IMR-90 (cell line): ENCODE results near the gene KIF22. TPM values are rescaled to one million over a fixed set of nuclear protein-coding genes. Genes with fewer than 3 reads are reported as not detected.

Experiments used
- ATAC-seq: fragments of 200-7000 bp; cut with Tn5 transposase; 2 replicates; pipeline ENCODE4 v1.9.1; 2020; ENCODE audit warnings: low read depth, mild to moderate bottlenecking, moderate library complexity
- BruUV-seq: library from RNA; stranded (reverse); fragments of 400-500 nt; replicated peaks from 2 replicates; lab custom pipeline; 2021; lab: Mats Ljungman, UMichigan
- CTCF ChIA-PET: fragments of 300-600 bp; formaldehyde crosslinking; extraction: SDS; loops from one replicate; lab custom pipeline; 2021; ENCODE audit warnings: antibody characterized with exemption; lab: Yijun Ruan, JAX
- POLR2A ChIA-PET: fragments of 300-600 bp; sonication (Branson Sonifier 250); formaldehyde crosslinking; loops from one replicate; lab custom pipeline; 2022; ENCODE audit warnings: antibody characterized with exemption; ENCODE audit not compliant: unreplicated experiment; lab: Charles Lee
- DNase-seq: peaks from one replicate; pipeline ENCODE4 v3.0.0; 2013
- H2AFZ ChIP-seq: replicated peaks from 2 replicates; pipeline ENCODE3; 2013; ENCODE audit warnings: low read length, mild to moderate bottlenecking; ENCODE audit not compliant: poor library complexity
- H2AK5ac ChIP-seq: 2 replicates; pipeline ENCODE4 v1.6.1; 2013; ENCODE audit warnings: low read depth, low read length, inconsistent platforms
- H2AK9ac ChIP-seq: replicated peaks from 2 replicates; pipeline ENCODE3; 2013; ENCODE audit warnings: mild to moderate bottlenecking, low read depth, low read length, moderate library complexity; ENCODE audit not compliant: poor library complexity
- H2BK120ac ChIP-seq: 2 replicates; pipeline ENCODE4 v1.6.1; 2013; ENCODE audit warnings: low read depth, low read length, inconsistent platforms
- H2BK15ac ChIP-seq: 3 replicates; pipeline ENCODE4 v1.6.1; 2013; ENCODE audit warnings: low read depth, low read length, inconsistent platforms
- H2BK20ac ChIP-seq: 2 replicates; pipeline ENCODE4 v1.6.1; 2013; ENCODE audit warnings: low read depth, mild to moderate bottlenecking, inconsistent platforms, low read length, moderate library complexity
- H2BK5ac ChIP-seq: 2 replicates; pipeline ENCODE4 v1.6.1; 2013; ENCODE audit warnings: mild to moderate bottlenecking, low read depth, low read length, inconsistent platforms; ENCODE audit not compliant: poor library complexity, severe bottlenecking
- H3K14ac ChIP-seq: replicated peaks from 2 replicates; pipeline ENCODE4 v1.6.1; 2013; ENCODE audit warnings: low read depth, low read length, inconsistent platforms
- H3K18ac ChIP-seq: 2 replicates; pipeline ENCODE4 v1.6.1; 2013; ENCODE audit warnings: low read depth, low read length, control low read depth
- H3K23ac ChIP-seq: 2 replicates; pipeline ENCODE4 v1.6.1; 2013; ENCODE audit warnings: low read depth, low read length, inconsistent platforms
- H3K27ac ChIP-seq: 2 replicates; pipeline ENCODE4 v1.5.1; 2013; ENCODE audit warnings: mild to moderate bottlenecking, control low read depth, low read length; ENCODE audit not compliant: insufficient read depth
- H3K27me3 ChIP-seq: 2 replicates; pipeline ENCODE4 v1.6.1; 2013; ENCODE audit warnings: low read length; ENCODE audit not compliant: control insufficient read depth, insufficient read depth
- H3K36me3 ChIP-seq: 2 replicates; pipeline ENCODE4 v1.6.1; 2013; ENCODE audit warnings: low read length, mixed read lengths; ENCODE audit not compliant: control insufficient read depth, insufficient read depth
- H3K4ac ChIP-seq: 2 replicates; pipeline ENCODE4 v1.6.1; 2013; ENCODE audit warnings: low read depth, low read length, inconsistent platforms
- H3K4me1 ChIP-seq: 2 replicates; pipeline ENCODE4 v1.6.1; 2013; ENCODE audit warnings: low read length, mixed read lengths; ENCODE audit not compliant: control insufficient read depth, insufficient read depth
- H3K4me2 ChIP-seq: 2 replicates; pipeline ENCODE4 v1.6.1; 2013; ENCODE audit warnings: low read depth, mild to moderate bottlenecking, control low read depth, low read length, moderate library complexity
- H3K4me3 ChIP-seq: 2 replicates; pipeline ENCODE4 v1.5.1; 2013; ENCODE audit warnings: low read depth, mild to moderate bottlenecking, control low read depth, low read length, moderate library complexity; ENCODE audit not compliant: insufficient read depth
- H3K56ac ChIP-seq: 2 replicates; pipeline ENCODE4 v1.6.1; 2013; ENCODE audit warnings: low read length, inconsistent platforms; ENCODE audit not compliant: insufficient read depth; ENCODE audit errors: extremely low read depth
- H3K79me1 ChIP-seq, 2 experiments: 2 replicates each; pipeline ENCODE4 v1.6.1; 2013; ENCODE audit warnings: low read length in 2 of 2, inconsistent platforms in 1 of 2, low read depth in 1 of 2
- H3K9ac ChIP-seq: 2 replicates; pipeline ENCODE4 v1.6.1; 2013; ENCODE audit warnings: low read depth, low read length, control low read depth
- H3K9me1 ChIP-seq: 2 replicates; pipeline ENCODE4 v1.6.1; 2013; ENCODE audit warnings: low read length, inconsistent platforms; ENCODE audit not compliant: insufficient read depth
- H3K9me3 ChIP-seq: 2 replicates; pipeline ENCODE4 v1.6.1; 2013; ENCODE audit warnings: low read length; ENCODE audit not compliant: control insufficient read depth, insufficient read depth
- H4K20me1 ChIP-seq: 2 replicates; pipeline ENCODE4 v1.6.1; 2013; ENCODE audit warnings: low read length, inconsistent platforms; ENCODE audit not compliant: insufficient read depth
- H4K5ac ChIP-seq: 2 replicates; pipeline ENCODE4 v1.6.1; 2013; ENCODE audit warnings: mild to moderate bottlenecking, low read depth, low read length, control low read depth
- H4K8ac ChIP-seq, 2 experiments: 2 replicates each; pipeline ENCODE4 v1.6.1; 2013; ENCODE audit warnings: low read depth in 2 of 2, low read length in 2 of 2, control low read depth in 1 of 2, inconsistent platforms in 1 of 2
- H4K91ac ChIP-seq: 2 replicates; pipeline ENCODE4 v1.6.1; 2013; ENCODE audit warnings: low read depth, low read length, inconsistent platforms; ENCODE audit not compliant: insufficient read depth
- BHLHE40 ChIP-seq: fragments of 150-350 bp; IDR thresholded peaks from 2 replicates; pipeline ENCODE4 v1.6.1; 2016; ENCODE audit warnings: mild to moderate bottlenecking, low read depth, low read length
- CEBPB ChIP-seq: IDR thresholded peaks from 2 replicates; pipeline ENCODE4 v1.6.1; 2012; ENCODE audit warnings: low read depth, low read length, improper control_type of control experiment
- FOS ChIP-seq: fragments of 150-350 bp; IDR thresholded peaks from 2 replicates; pipeline ENCODE4 v1.6.1; 2016; ENCODE audit warnings: low read depth, low read length
- MAZ ChIP-seq: IDR thresholded peaks from 2 replicates; pipeline ENCODE4 v1.6.1; 2012; ENCODE audit warnings: low read depth, mild to moderate bottlenecking, low read length, improper control_type of control experiment, moderate library complexity, borderline replicate concordance
- MXI1 ChIP-seq: IDR thresholded peaks from 2 replicates; pipeline ENCODE4 v1.6.1; 2012; ENCODE audit warnings: low read depth, mild to moderate bottlenecking, low read length, moderate library complexity, borderline replicate concordance
- RFX5 ChIP-seq: IDR thresholded peaks from 2 replicates; pipeline ENCODE4 v1.8.0; 2012; ENCODE audit warnings: low read depth, mild to moderate bottlenecking, low read length, moderate library complexity
- WGBS, 2 experiments: methylation state at CpG; one replicate each; pipeline versions ENCODE4 v1.1.5 to v1.1.7; 2013; ENCODE audit warnings: missing lambda C conversion rate in 2 of 2; ENCODE audit not compliant: insufficient read length in 1 of 2; ENCODE audit errors: extremely low coverage in 2 of 2; 5-methylcytosine and 5-hydroxymethylcytosine counted together
- dilution Hi-C: fragments of 300-500 bp; cut with HindIII; formaldehyde crosslinking; loops from one replicate; pipeline ENCODE4 v1.14.3; 2018; ENCODE audit warnings: low sequenced_read_pairs; ENCODE audit not compliant: unreplicated experiment
- in situ Hi-C: fragments of 300-500 bp; cut with MboI; formaldehyde crosslinking; loops from 3 replicates; pipeline ENCODE4 v1.14.3; 2019; ENCODE audit warnings: low sequenced_read_pairs, inconsistent platforms, mixed read lengths
- intact Hi-C: fragments of 100-400 bp; cut with micrococcal nuclease; formaldehyde crosslinking; loops from 2 replicates; pipeline ENCODE4 v1.10.0; 2022
- polyA plus RNA-seq, 3 experiments: library from polyadenylated mRNA; depleted of rRNA; stranded (reverse); fragments of >200 nt; gene quantifications; 2 replicates each; pipeline ENCODE4 v1.2.3, GENCODE V29; 2012; ENCODE audit warnings: low replicate concordance in 1 of 3
- total RNA-seq: library from RNA; depleted of rRNA; stranded (reverse); fragments of >200 nt; gene quantifications from 2 replicates; pipeline ENCODE4 v1.2.3, GENCODE V29; 2012

The KIF22 gene
- total and polyA plus RNA-seq, 2 of the 4 experiments (the other 2 are of a cell fraction): 43.0 to 65.1 TPM

- WGBS, 2 experiments: 0% methylated on average over 1 of the region's 4 CpGs; no CpG with 5 or more reads in 1 of the 2 experiments
- in situ Hi-C loops: no loop called here
- no peak for TF ChIP-seq RFX5
- TF ChIP-seq FOS: no peak
- TF ChIP-seq BHLHE40: no peak
- no peak for TF ChIP-seq CEBPB
- peak; percentile 52; the same call in 1 of the 2 replicates for TF ChIP-seq MXI1
- TF ChIP-seq MAZ: no peak; the same call in 1 of the 2 replicates
- Histone ChIP-seq H3K4ac (peak within 1 kb of the TSS; percentile 93), H2BK120ac (peak within 1 kb of the TSS; percentile 76), H3K27ac (peak within 1 kb of the TSS; percentile 88), H3K14ac (peak within 1 kb of the TSS; percentile 99), H3K36me3 (peaks cover 6% of the 10 kb centered on the region), H3K4me1 (peaks cover 22% of the 10 kb centered on the region), H3K4me2 (peak within 1 kb of the TSS; percentile 90), H2AK5ac (peak within 1 kb of the TSS; percentile 97), H3K9ac (peak within 1 kb of the TSS; percentile 88), H3K27me3 (no peaks in the 10 kb centered on the region), H3K56ac (peak within 1 kb of the TSS; percentile 94), H2AK9ac (peak within 1 kb of the TSS; percentile 100), H2AFZ (peak within 1 kb of the TSS; percentile 80), H4K8ac (peak within 1 kb of the TSS; percentile 68 to 95; a peak in 3 of 4 replicates), H3K23ac (peak within 1 kb of the TSS; percentile 94; the same call in 1 of the 2 replicates), H3K9me3 (no peaks in the 10 kb centered on the region), H4K20me1 (peaks cover 10% of the 10 kb centered on the region), H3K18ac (peak within 1 kb of the TSS; percentile 66), H3K9me1 (peaks cover 12% of the 10 kb centered on the region), H2BK20ac (0 out of 2 replicates have a peak within 1 kb of the TSS, but pooled peaks have one; percentile 16), H4K5ac (peak within 1 kb of the TSS; percentile 88), H4K91ac (peak within 1 kb of the TSS; percentile 92), H3K4me3 (peak within 1 kb of the TSS; percentile 85), H3K79me1 (peaks cover 18 to 59% of the 10 kb centered on the region in 2 experiments; a peak in 3 of 4 replicates), H2BK5ac (peak within 1 kb of the TSS; percentile 86), H2BK15ac (peak within 1 kb of the TSS; percentile 77; the same call in 2 of the 3 replicates)
- ChIA-PET CTCF (interaction anchor here (1.8 kb wide), 1 partner anchor 28 kb away, joined by 6 read pairs; no protein-coding TSS in a partner anchor), POLR2A (no interaction called here)
- dilution Hi-C loops: no loop called here
- peak; percentile 57 for DNase-seq
- BruUV-seq: no TSS peak
- ATAC-seq: peak; percentile 36
- intact Hi-C loops: loop anchor here (5.0 kb wide), 1 partner anchor 42 kb away; the partner anchor contains the start of gene CDIPT
Measured at GRCh38 chr16:29820271-29820701, 29.7 kb downstream of the KIF22 start, which contains the start of gene MVP. Gene MVP, plus strand, starts transcription at chr16:29820462. Its CDS starts 10,088 bp downstream, at chr16:29830550.
